Non-pigmented ciliary epithelial cell (primary cell): ENCODE data around the gene CTDSP1.

ENCODE experiments used
- DNase-seq: peaks from one replicate; pipeline ENCODE4 v3.0.0-alpha.2; 2010; ENCODE audit warnings: low read depth

CTDSP1 gene

GRCh38 chr2:218400167-218400929, 680 bp downstream of the CTDSP1 start:
- no peak for DNase-seq

GRCh38 chr2:218400930-218401881, 1.5 kb downstream of the CTDSP1 start:
- no peak for DNase-seq

- DNase-seq: no peak
These were observed 2.2 kb downstream of the CTDSP1 start for GRCh38 chr2:218401890-218402289.

GRCh38 chr2:218402491-218402901, 2.8 kb downstream of the CTDSP1 start:
- DNase-seq: no peak

- DNase-seq: no peak
These were observed 3.3 kb downstream of the CTDSP1 start for GRCh38 chr2:218402911-218403411.

- DNase-seq: no peak
These were observed 4.1 kb downstream of the CTDSP1 start for GRCh38 chr2:218403810-218404209.

- DNase-seq: no peak
These were observed 4.8 kb downstream of the CTDSP1 start for GRCh38 chr2:218404351-218405085.

GRCh38 chr2:218405086-218405745, 5.5 kb downstream of the CTDSP1 start:
- DNase-seq: no peak

- no peak for DNase-seq
These were observed 6.1 kb downstream of the CTDSP1 start for GRCh38 chr2:218405746-218406208.

- no peak for DNase-seq
These were observed 6.7 kb downstream of the CTDSP1 start for GRCh38 chr2:218406209-218406948.

GRCh38 chr2:218406949-218407618, 7.4 kb downstream of the CTDSP1 start:
- DNase-seq: no peak

- no peak for DNase-seq
These were observed 8.0 kb downstream of the CTDSP1 start for GRCh38 chr2:218407717-218408116.

- DNase-seq: no peak
These were observed 18.7 kb downstream of the CTDSP1 start for GRCh38 chr2:218418321-218418716.

- no peak for DNase-seq
These were observed 19.2 kb downstream of the CTDSP1 start, which contains the start of gene VIL1 for GRCh38 chr2:218418717-218419458. Gene VIL1, plus strand, starts transcription at chr2:218419123. Its CDS starts 4,656 bp downstream, at chr2:218423779.

GRCh38 chr2:218419630-218420216, 20.1 kb downstream of the CTDSP1 start:
- no peak for DNase-seq

- DNase-seq: no peak
These were observed 21.4 kb downstream of the CTDSP1 start for GRCh38 chr2:218421027-218421426.

GRCh38 chr2:218422403-218423086, 22.9 kb downstream of the CTDSP1 start:
- DNase-seq: no peak

GRCh38 chr2:218423584-218423983, 23.9 kb downstream of the CTDSP1 start:
- DNase-seq: no peak
